HG03108 (cell line): ENCODE measurements around the gene ROR2.
"Not testable (repeated sequence)": the region's sequence is repeated elsewhere in the genome, so short reads cannot be mapped to it uniquely, and the experiment has no call there.

ENCODE experiments used
- ATAC-seq: cut with Tn5 transposase; IDR thresholded peaks from one replicate; pipeline ENCODE4 v1.9.1; 2021; ENCODE audit warnings: moderate library complexity; ENCODE audit not compliant: unreplicated experiment

ROR2 gene

GRCh38 chr9:91547081-91547480 is 402.9 kb downstream of the ROR2 start:
- ATAC-seq = no peak

- ATAC-seq = no peak
Observed at GRCh38 chr9:91546574-91546973, 403.5 kb downstream of the ROR2 start.

GRCh38 chr9:91541734-91542133 is 408.3 kb downstream of the ROR2 start:
- ATAC-seq = no peak

GRCh38 chr9:91540506-91540905 is 409.5 kb downstream of the ROR2 start:
- not testable (repeated sequence) for ATAC-seq

- no peak for ATAC-seq
Observed at GRCh38 chr9:91536211-91536691, 413.8 kb downstream of the ROR2 start.

GRCh38 chr9:91534374-91534773 is 415.7 kb downstream of the ROR2 start:
- ATAC-seq = no peak

GRCh38 chr9:91533382-91533781 is 416.6 kb downstream of the ROR2 start:
- no peak for ATAC-seq

- ATAC-seq = no peak
Observed at GRCh38 chr9:91532325-91532724, 417.7 kb downstream of the ROR2 start.

- ATAC-seq = no peak
Observed at GRCh38 chr9:91530829-91531228, 419.2 kb downstream of the ROR2 start.

- ATAC-seq = no peak
Observed at GRCh38 chr9:91522481-91522880, 427.5 kb downstream of the ROR2 start.

- no peak for ATAC-seq
Observed at GRCh38 chr9:91519520-91520277, 430.3 kb downstream of the ROR2 start.

- ATAC-seq = no peak
Observed at GRCh38 chr9:91518462-91518861, 431.6 kb downstream of the ROR2 start.

GRCh38 chr9:91517801-91518200 is 432.2 kb downstream of the ROR2 start:
- ATAC-seq = no peak

GRCh38 chr9:91517332-91517731 is 432.7 kb downstream of the ROR2 start:
- ATAC-seq = not testable (repeated sequence)

- ATAC-seq = no peak
Observed at GRCh38 chr9:91516777-91517176, 433.3 kb downstream of the ROR2 start.

GRCh38 chr9:91516081-91516480 is 433.9 kb downstream of the ROR2 start:
- no peak for ATAC-seq

- peak; percentile 62 for ATAC-seq
Observed at GRCh38 chr9:91515074-91515687, 434.8 kb downstream of the ROR2 start.
